Sigmoid colon (tissue), 3 donors: ENCODE results near the gene UGT1A7.

Experiments
- POLR2A ChIP-seq, 2 donors: fragments of 450-650 bp; IDR thresholded peaks; one replicate each; pipeline ENCODE4 v1.6.1; 2016; ENCODE audit warnings: antibody characterized with exemption in 2 of 2, mild to moderate bottlenecking in 2 of 2, moderate library complexity in 2 of 2
- TF ChIP-seq, protein P1 (sequence below), 4 experiments: fragments of 450-650 bp in 3 of 4; fragments of 200-600 bp in 1 of 4; IDR thresholded peaks; one replicate each; pipeline ENCODE4 v1.5.1; 2016 to 2019; ENCODE audit warnings: antibody characterized with exemption in 4 of 4, mild to moderate bottlenecking in 3 of 4, moderate library complexity in 2 of 4

GRCh38 chr2:233813236-233814055 is 131.7 kb downstream of the UGT1A7 start:
- TF ChIP-seq POLR2A (IDR thresholded peaks at IDR 0.05): no peak
- TF ChIP-seq, protein P1, sequence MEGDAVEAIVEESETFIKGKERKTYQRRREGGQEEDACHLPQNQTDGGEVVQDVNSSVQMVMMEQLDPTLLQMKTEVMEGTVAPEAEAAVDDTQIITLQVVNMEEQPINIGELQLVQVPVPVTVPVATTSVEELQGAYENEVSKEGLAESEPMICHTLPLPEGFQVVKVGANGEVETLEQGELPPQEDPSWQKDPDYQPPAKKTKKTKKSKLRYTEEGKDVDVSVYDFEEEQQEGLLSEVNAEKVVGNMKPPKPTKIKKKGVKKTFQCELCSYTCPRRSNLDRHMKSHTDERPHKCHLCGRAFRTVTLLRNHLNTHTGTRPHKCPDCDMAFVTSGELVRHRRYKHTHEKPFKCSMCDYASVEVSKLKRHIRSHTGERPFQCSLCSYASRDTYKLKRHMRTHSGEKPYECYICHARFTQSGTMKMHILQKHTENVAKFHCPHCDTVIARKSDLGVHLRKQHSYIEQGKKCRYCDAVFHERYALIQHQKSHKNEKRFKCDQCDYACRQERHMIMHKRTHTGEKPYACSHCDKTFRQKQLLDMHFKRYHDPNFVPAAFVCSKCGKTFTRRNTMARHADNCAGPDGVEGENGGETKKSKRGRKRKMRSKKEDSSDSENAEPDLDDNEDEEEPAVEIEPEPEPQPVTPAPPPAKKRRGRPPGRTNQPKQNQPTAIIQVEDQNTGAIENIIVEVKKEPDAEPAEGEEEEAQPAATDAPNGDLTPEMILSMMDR (IDR thresholded peaks at IDR 0.05): no peak
